SK-N-SH (cell line): ENCODE measurements around the gene HSPD1.

Experiments used
- CHD2 ChIP-seq: fragments of 150-350 bp; IDR thresholded peaks from 2 replicates; pipeline ENCODE4 v1.6.1; 2018; ENCODE audit warnings: low read length; ENCODE audit not compliant: partially characterized antibody
- CTCF ChIP-seq: fragments of 200-600 bp; sonication (generic); IDR thresholded peaks from 2 replicates; pipeline ENCODE4 v1.6.1; 2017; ENCODE audit warnings: antibody characterized with exemption, mild to moderate bottlenecking, moderate library complexity
- IRF3 ChIP-seq: fragments of 150-350 bp; IDR thresholded peaks from 2 replicates; pipeline ENCODE4 v1.6.1; 2016; ENCODE audit warnings: mild to moderate bottlenecking, low read depth, low read length
- JUND ChIP-seq: IDR thresholded peaks from 2 replicates; pipeline ENCODE4 v1.4.0; 2012

GRCh38 chr2:197442857-197443256 is 56.8 kb downstream of the HSPD1 start:
- TF ChIP-seq CTCF = no peak
- no peak for TF ChIP-seq IRF3
- no peak for TF ChIP-seq CHD2
- TF ChIP-seq JUND = no peak
